GM23248 (cell line): ENCODE data around the gene MBLAC1. TPM values are rescaled to one million over a fixed set of nuclear protein-coding genes. Genes with fewer than 3 reads are reported as not detected.
A peak's percentile ranks its signal among the peaks of the same experiment; 100 is the strongest.

Source experiments
- DNase-seq: peaks from one replicate; pipeline ENCODE4 v3.0.0-alpha.2; 2015
- H2AFZ ChIP-seq: fragments of 200-600 bp; sonication (generic); 2 replicates; pipeline ENCODE4 v1.6.1; 2016; ENCODE audit warnings: antibody characterized with exemption
- H3F3A ChIP-seq: fragments of 200-600 bp; sonication (generic); 2 replicates; pipeline ENCODE4 v1.6.1; 2016; ENCODE audit warnings: mild to moderate bottlenecking, antibody characterized with exemption, mixed run types; ENCODE audit not compliant: insufficient read depth
- H3K27ac ChIP-seq: fragments of 200-600 bp; sonication (generic); 2 replicates; pipeline ENCODE4 v1.5.1; 2016; ENCODE audit warnings: mild to moderate bottlenecking
- H3K27me3 ChIP-seq: fragments of 200-600 bp; sonication (generic); replicated peaks from 2 replicates; pipeline ENCODE4 v1.6.1; 2016; ENCODE audit warnings: mild to moderate bottlenecking; ENCODE audit not compliant: insufficient read depth
- H3K36me3 ChIP-seq: fragments of 200-600 bp; sonication (generic); 2 replicates; pipeline ENCODE4 v1.6.1; 2016; ENCODE audit warnings: low read depth, mild to moderate bottlenecking
- H3K4me1 ChIP-seq: fragments of 200-600 bp; sonication (generic); 2 replicates; pipeline ENCODE4 v1.6.1; 2016; ENCODE audit warnings: mild to moderate bottlenecking; ENCODE audit not compliant: insufficient read depth
- H3K4me2 ChIP-seq: fragments of 200-600 bp; sonication (generic); one replicate; pipeline ENCODE4 v1.6.1; 2016; ENCODE audit warnings: mild to moderate bottlenecking; ENCODE audit not compliant: unreplicated experiment
- H3K4me3 ChIP-seq: fragments of 200-600 bp; sonication (generic); 2 replicates; pipeline ENCODE4 v1.5.1; 2016; ENCODE audit warnings: mild to moderate bottlenecking
- H3K79me2 ChIP-seq: fragments of 200-600 bp; sonication (generic); 2 replicates; pipeline ENCODE4 v1.6.1; 2016; ENCODE audit warnings: mild to moderate bottlenecking; ENCODE audit not compliant: insufficient read depth
- H3K9ac ChIP-seq: fragments of 200-600 bp; sonication (generic); 2 replicates; pipeline ENCODE4 v1.6.1; 2016; ENCODE audit warnings: mild to moderate bottlenecking
- H3K9me2 ChIP-seq: fragments of 200-600 bp; sonication (generic); 2 replicates; pipeline ENCODE4 v1.6.1; 2016; ENCODE audit warnings: mixed run types, mild to moderate bottlenecking, moderate library complexity; ENCODE audit not compliant: insufficient read depth
- H3K9me3 ChIP-seq: fragments of 200-600 bp; sonication (generic); one replicate; pipeline ENCODE4 v1.6.1; 2017; ENCODE audit warnings: low read depth
- H4K20me1 ChIP-seq: fragments of 200-600 bp; sonication (generic); 2 replicates; pipeline ENCODE4 v1.6.0; 2016; ENCODE audit not compliant: insufficient read depth
- EZH2 ChIP-seq: fragments of 200-600 bp; sonication (generic); IDR thresholded peaks from 2 replicates; pipeline ENCODE4 v1.6.1; 2018; ENCODE audit warnings: antibody characterized with exemption, mild to moderate bottlenecking; ENCODE audit not compliant: insufficient read depth, poor library complexity, severe bottlenecking
- EZH2phosphoT487 ChIP-seq: fragments of 200-600 bp; sonication (generic); IDR thresholded peaks from 2 replicates; pipeline ENCODE4 v1.6.1; 2018; ENCODE audit warnings: antibody characterized with exemption, moderate library complexity, mild to moderate bottlenecking, low read depth; ENCODE audit not compliant: insufficient read depth
- WGBS, 2 experiments: methylation state at CpG; one replicate each; pipeline ENCODE4 v1.1.6; 2015 to 2017; ENCODE audit warnings: low lambda C conversion rate in 2 of 2, low coverage in 1 of 2; ENCODE audit errors: missing lambda C conversion rate in 2 of 2; 5-methylcytosine and 5-hydroxymethylcytosine counted together
- in situ Hi-C: fragments of 300-500 bp; cut with MboI; formaldehyde crosslinking; loops from 2 replicates; pipeline ENCODE4 v1.15.0; 2020
- polyA plus RNA-seq: library from polyadenylated mRNA; unstranded; fragments of >200 nt; fragmentation: Nextera tagmentation; extraction: Ambion mirVana; gene quantifications from 2 replicates; pipeline ENCODE4 v1.2.1, GENCODE V29; 2016
- total RNA-seq: library from RNA; depleted of rRNA; stranded (reverse); fragments of >200 nt; shearing (Covaris generic); gene quantifications from 2 replicates; pipeline ENCODE4 v1.2.3, GENCODE V29; 2014

Gene MBLAC1
- total and polyA plus RNA-seq, 2 experiments from 2014 or later = 0.43 to 1.3 TPM

DNA sequence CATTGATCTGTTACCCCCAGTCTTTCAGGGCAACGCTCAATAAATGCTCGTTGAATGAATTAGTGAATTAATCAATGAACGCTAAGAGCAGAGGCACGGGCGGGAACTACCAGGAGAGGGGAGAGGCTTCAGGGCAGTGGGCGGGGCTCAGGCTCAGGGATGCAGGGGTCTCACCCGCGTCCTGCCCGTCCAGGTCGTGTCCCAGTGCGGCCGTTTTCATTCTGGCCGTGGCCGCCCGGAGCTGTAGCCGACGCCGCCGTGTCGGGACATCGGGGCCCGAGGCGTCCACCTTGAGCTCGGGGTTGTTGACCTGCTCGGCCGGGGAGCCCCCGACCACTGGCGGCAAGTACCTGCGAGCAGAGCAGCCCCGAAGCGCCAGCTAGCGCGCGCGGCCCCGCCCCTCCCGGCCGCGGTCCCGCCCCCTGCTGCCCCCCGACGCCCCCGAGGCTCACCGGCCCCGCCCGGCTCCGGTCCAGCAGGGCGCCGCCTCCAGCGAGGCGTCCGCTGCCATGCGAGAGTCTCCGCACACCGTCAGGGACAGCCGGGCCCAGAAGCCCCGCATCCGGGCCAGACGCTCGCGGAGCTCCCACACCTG, 44.4 kb downstream of the MBLAC1 start:
- Histone ChIP-seq H4K20me1 (no peaks in the 10 kb centered on the region), H3K27me3 (peaks cover 11% of the 10 kb centered on the region), H3K27ac (no peak overlapping the region), H3K4me2 (peak overlapping the region; percentile 54), H3K9ac (no peak overlapping the region), H3K4me1 (no peaks in the 10 kb centered on the region), H3K36me3 (no peaks in the 10 kb centered on the region), H2AFZ (no peak overlapping the region), H3K9me3 (no peaks in the 10 kb centered on the region), H3F3A (no peaks in the 10 kb centered on the region), H3K79me2 (no peaks in the 10 kb centered on the region), H3K9me2 (no peaks in the 10 kb centered on the region), H3K4me3 (peak overlapping the region; percentile 37)
- TF ChIP-seq EZH2 (peak; percentile 68), EZH2phosphoT487 (no peak)
- WGBS, 2 experiments = 8 to 13% methylated on average over 21 to 26 of the region's 61 CpGs
- DNase-seq = peak; percentile 33
- in situ Hi-C loops = no loop called here

DNA sequence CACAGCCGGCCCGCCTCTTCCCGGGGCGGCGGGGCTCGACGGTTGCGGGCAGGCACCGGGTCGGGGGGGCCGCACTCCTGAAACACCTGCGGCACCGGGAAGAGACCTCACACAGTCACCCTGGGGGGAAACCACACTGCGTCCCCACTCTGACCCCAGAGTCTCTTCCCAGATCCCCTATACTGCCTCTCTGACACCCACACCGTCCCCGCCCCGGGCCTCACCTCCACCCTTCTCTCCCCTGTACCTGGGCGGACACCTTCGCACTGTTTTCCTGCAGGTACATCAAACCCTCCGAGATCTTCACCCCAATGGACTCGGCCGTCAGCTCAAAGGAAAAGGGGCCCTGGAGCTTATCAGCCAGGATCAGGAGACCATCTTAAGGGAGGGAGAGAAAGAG, 45.1 kb downstream of the MBLAC1 start:
- Histone ChIP-seq H3K4me2 (no peak overlapping the region), H3K9me3 (no peaks in the 10 kb centered on the region), H3F3A (no peaks in the 10 kb centered on the region), H3K9ac (no peak overlapping the region), H3K79me2 (no peaks in the 10 kb centered on the region), H4K20me1 (no peaks in the 10 kb centered on the region), H3K4me3 (peak overlapping the region; percentile 37; the same call in 1 of the 2 replicates), H3K27me3 (peaks cover 11% of the 10 kb centered on the region), H3K27ac (no peak overlapping the region), H3K9me2 (no peaks in the 10 kb centered on the region), H3K36me3 (no peaks in the 10 kb centered on the region), H3K4me1 (no peaks in the 10 kb centered on the region), H2AFZ (no peak overlapping the region)
- TF ChIP-seq EZH2phosphoT487 (no peak), EZH2 (no peak)
- whole genome bisulfite sequencing, 2 experiments = 37 to 47% methylated on average over 12 to 17 of the region's 22 CpGs
- in situ Hi-C loops = no loop called here
- DNase-seq = no peak

DNA sequence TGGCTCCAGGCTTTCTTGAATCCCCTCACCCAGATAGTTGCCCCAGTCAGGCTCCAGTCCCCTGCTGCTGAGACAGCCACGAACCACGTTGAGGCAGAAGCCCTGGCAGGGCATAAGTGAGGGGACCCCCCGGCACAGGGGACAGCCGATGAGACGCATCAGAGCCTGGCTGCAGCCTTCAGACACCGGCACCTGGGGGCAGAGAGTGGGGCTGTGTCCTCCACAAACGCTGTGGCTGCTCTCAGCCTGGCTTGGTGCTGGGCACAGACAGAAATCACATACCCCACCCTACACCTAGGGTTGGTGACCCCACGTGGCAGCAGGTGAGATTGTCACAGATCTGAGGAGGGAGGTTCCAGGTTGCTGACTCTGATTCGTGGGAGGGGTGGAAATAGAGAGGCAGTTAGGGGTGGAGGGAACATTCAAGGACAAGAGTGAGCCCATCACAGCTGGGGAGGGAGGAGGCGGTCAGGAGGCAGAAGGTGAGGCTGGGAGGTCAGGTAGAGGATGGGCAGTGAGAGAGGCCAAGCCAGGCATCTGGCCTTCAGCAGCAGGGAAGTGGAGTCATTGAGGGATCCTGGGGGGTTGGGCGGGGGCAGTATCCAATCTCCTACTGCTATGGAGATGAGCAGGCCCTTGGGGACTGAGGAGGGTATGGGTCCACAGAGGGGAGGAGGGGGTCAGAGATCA, 47.2 kb downstream of the MBLAC1 start:
- H3F3A ChIP-seq = no peaks in the 10 kb centered on the region
- peaks cover 11% of the 10 kb centered on the region for H3K27me3 ChIP-seq
- TF ChIP-seq EZH2 = no peak
- TF ChIP-seq EZH2phosphoT487 = no peak
- DNase-seq = no peak
- no peaks in the 10 kb centered on the region for H3K9me3 ChIP-seq
- H3K36me3 ChIP-seq = no peaks in the 10 kb centered on the region
- 94 to 95% methylated on average over 11 of the region's 11 CpGs for WGBS, 2 experiments
- no peak overlapping the region for H3K4me3 ChIP-seq
- H3K4me1 ChIP-seq = no peaks in the 10 kb centered on the region
- no peaks in the 10 kb centered on the region for H3K79me2 ChIP-seq
- no peak overlapping the region for H3K4me2 ChIP-seq
- no peak overlapping the region for H3K27ac ChIP-seq
- no peaks in the 10 kb centered on the region for H4K20me1 ChIP-seq
- H3K9me2 ChIP-seq = no peaks in the 10 kb centered on the region
- in situ Hi-C loops = no loop called here
- no peak overlapping the region for H3K9ac ChIP-seq
- H2AFZ ChIP-seq = no peak overlapping the region

DNA sequence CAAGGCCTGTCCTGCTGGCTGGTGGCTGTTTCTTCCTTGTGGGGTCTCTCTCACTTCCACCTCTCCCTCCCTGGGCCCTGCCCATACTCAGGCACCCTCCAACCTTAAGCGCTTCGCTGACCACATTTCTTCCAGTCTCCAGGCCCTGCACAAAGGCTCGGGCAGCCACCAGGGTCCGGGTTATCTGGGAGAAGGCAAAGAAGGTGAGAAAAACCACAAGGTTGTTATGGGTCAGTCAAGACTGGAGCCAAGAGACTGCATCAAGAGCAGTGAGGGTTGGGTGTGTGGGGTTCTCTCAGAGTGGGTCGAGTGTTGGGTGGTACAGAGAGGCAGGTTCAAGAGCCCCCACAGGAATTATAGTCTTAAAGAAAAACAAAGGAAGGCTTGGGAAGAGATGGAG, 47.8 kb downstream of the MBLAC1 start:
- H3K27ac ChIP-seq = no peak overlapping the region
- DNase-seq = no peak
- H3K36me3 ChIP-seq = no peaks in the 10 kb centered on the region
- TF ChIP-seq EZH2phosphoT487 (no peak), EZH2 (no peak)
- WGBS, 2 experiments = 83 to 85% methylated on average over 5 of the region's 5 CpGs
- in situ Hi-C loops = no loop called here
- no peaks in the 10 kb centered on the region for H3K79me2 ChIP-seq
- H3K9me3 ChIP-seq = no peaks in the 10 kb centered on the region
- H3K9ac ChIP-seq = no peak overlapping the region
- H4K20me1 ChIP-seq = no peaks in the 10 kb centered on the region
- no peak overlapping the region for H3K4me2 ChIP-seq
- peaks cover 11% of the 10 kb centered on the region for H3K27me3 ChIP-seq
- H3F3A ChIP-seq = no peaks in the 10 kb centered on the region
- H2AFZ ChIP-seq = no peak overlapping the region
- H3K4me1 ChIP-seq = no peaks in the 10 kb centered on the region
- no peaks in the 10 kb centered on the region for H3K9me2 ChIP-seq
- H3K4me3 ChIP-seq = no peak overlapping the region
